MV-4-11 (cell line): ENCODE results near the gene NUAK2.

Experiments used
- DNase-seq: peaks from one replicate; lab custom pipeline; 2025; lab: John Stamatoyannopoulos, UW

Gene NUAK2

GRCh38 chr1:205346956-205347574 lies 25.5 kb upstream of the NUAK2 start:
- DNase-seq, result no peak

DNA sequence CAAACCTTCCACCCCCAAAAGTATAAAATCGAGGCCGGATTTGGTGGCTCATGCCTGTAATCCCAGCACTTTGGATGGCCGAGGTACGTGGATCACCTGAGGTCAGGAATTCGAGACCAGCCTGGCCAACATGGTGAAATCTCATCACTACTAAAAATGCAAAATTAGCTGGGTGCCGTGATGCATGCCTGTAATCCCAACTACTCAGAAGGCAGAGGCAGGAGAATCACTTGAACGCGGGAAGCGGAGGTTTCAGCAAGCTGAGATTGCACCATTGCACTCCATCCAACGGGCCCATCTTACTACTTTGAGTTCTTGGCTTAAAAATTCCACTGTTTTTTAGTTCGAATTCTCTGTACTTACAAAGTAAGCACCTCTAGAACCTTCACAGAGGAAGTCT lies 24.2 kb upstream of the NUAK2 start:
- no peak for DNase-seq

DNA sequence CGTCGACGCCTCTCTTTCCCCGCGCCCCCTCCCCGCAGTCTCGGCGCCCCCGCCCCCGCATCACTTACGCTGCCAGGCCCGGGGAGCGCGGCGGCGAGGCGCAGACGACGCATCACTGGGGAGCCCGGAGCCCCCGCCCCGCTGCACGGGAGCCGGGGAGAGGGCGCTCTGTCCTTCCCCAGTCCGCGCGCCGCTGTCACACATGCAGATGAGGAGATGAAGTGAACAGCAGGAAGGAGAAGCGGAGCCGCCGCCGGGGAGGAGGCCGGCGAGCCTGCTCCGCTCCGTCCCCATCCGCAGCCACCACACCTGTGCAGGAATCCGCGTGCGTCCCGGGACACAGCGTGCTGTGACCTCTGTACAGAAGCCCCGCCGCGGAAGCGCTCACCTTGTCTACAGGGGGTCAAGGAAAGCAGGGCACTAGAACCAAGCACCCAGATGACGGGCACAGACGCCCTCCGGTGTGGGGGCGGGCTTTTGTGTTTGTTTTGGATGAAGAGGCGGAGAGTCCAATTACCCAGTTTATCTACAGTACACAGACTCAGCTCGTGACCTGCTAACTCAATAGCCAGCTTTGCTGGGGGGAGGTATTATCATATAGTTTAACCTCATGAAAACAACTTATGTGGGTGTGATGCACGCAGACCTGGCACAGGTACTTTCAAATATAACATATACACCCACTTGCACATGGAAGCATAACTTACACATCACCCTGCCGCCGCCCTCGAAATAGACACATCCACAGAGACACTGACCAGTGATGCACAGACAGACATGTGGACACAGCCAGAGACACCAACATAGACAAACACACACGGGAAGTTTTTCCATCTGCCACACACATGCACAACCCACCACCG lies 22.8 kb upstream of the NUAK2 start:
- no peak for DNase-seq

GRCh38 chr1:205343431-205344065 lies 22.0 kb upstream of the NUAK2 start:
- no peak for DNase-seq

DNA sequence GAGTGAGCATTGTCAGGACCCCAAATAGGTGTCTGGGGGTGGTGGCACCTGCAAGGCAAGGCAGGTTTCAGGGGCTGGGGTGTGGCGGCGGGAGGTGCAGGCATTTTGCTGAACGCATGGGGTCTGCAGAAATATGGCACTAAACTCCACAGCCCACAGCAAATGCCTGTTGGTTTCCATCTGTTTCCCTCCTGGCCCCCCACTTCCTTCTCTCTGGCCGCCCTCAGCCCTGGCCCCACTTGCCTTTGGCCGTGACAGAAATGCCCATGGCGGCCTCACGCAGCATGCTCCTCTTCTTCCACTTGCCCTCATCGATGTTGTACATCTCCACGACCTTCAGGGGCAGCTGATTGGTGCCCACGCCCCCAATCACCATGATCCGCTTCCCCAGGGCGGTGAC lies 21.4 kb upstream of the NUAK2 start:
- no peak for DNase-seq

- DNase-seq, result no peak
Measured at GRCh38 chr1:205340676-205341075, 19.1 kb upstream of the NUAK2 start.

- DNase-seq, result no peak
Measured at GRCh38 chr1:205339717-205340116, 18.2 kb upstream of the NUAK2 start.

DNA sequence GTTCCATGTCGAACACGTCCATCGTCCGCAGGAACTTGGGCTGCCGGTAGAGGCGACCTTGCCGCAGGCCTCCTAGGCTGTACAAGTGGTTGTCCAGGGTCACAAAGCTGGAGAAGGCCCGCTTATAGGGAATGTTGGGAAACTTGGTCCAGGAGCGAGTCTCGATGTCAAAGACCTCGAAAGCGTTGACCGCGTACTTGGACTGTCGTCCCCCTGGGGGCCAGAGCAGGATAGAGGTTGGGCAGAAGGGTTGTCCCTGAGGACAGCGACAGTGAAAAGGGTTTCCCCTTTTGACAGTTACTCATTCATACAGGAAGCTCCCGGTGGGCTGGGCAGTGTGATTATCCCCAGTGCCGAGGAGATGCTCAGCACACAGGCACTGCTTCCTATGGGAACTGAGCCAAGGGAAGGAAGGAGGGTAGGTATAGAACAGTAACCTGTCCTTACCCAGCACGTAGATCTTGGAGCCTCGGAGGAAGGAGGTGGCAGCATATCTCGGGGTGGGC lies 17.7 kb upstream of the NUAK2 start:
- DNase-seq, result no peak

- no peak for DNase-seq
Measured at GRCh38 chr1:205338011-205338410, 16.5 kb upstream of the NUAK2 start.

DNA sequence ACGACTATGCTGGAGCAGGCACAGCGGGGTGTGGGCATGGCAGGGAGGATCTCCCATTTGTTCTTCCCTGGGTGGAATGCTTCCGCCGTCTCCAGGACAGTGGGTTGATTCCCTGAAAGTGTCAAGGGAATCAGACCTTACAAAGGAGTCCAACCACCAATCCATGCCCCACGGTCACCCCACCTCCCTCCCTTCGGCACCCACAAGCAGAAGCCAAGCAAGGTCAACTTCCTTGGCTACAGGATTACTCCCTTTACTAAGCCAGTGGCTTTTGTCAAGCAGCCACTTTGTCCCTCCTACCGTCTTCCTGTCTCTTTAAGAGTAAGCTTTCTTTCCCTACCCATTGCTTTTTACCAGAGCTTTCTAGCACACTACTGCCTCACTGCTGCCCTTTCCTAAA lies 15.9 kb upstream of the NUAK2 start:
- DNase-seq, result no peak

DNA sequence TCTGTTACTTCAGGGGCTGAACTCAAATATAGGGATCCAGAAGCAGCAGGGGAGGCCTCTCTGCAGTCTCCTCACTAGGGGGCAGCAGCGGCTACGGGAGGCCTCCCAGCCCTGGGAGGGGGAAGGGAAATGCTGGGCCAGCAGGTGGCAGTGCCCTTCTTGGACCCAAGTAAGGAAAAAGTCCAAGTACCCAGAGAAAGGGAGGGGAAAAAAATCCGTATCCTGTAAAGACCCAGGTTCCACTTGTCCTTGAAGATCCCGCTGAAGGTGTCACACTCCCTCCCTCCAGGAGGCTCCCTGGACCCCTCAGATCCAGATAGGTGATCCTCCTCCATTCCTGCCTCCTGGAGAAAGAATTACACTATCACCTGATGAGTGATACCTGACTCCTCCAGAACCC lies 14.1 kb upstream of the NUAK2 start:
- DNase-seq, result peak; percentile 66

- DNase-seq, result no peak
Measured at GRCh38 chr1:205332015-205332791, 10.7 kb upstream of the NUAK2 start.

DNA sequence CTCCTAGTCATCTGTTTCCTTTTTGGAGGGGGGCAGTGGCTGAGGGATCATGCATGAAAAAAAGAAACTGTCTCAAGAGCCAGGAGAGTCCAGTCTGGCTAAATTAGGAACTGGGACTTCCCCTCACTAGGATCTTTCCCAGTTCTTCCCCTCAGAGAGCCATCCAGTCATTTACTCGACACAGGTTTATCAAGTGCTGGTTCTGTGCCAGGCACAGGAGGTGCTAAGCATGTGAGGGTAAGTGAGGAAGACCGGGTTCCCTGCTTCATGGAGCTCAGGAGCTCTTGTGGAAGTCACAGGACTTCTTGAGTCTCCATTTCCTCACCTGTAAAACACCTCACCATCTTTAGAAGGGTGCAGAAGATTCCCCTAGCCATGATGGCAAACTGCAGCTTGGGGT lies 8.6 kb upstream of the NUAK2 start:
- DNase-seq, result no peak

GRCh38 chr1:205329719-205330118 lies 8.2 kb upstream of the NUAK2 start:
- no peak for DNase-seq

GRCh38 chr1:205328476-205328875 lies 6.9 kb upstream of the NUAK2 start:
- DNase-seq, result no peak

DNA sequence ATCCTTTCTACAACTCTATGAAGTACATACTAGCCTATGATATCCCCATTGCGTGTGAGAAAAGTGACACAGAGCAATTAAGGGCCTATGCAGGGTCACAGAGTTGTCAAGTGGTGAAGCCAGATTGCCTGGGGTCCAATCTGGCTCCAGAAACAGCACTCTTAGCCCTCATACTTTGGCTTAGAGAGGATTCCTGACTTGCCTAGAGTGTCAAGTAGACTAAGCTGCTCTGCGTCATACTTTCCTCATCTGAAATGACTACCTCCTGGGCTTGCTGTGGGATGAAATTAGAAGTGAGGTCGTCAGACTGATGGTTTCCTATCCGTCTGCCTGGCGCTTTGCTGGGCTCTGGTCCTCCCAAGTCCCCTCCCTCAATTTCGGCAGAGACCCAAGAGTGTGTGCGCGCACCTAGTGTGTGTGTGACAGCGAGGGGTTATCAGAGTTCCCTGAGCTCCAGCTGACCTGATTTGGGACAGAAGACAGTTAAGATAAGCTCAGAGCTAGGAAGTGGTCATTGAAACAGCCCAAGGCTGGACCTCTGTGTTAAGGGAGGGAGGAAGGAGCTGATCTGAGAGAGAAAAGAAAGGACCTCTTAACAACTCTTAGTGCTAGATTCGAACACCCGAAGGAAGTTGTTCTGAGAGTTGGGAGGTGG lies 5.4 kb upstream of the NUAK2 start:
- no peak for DNase-seq

GRCh38 chr1:205325334-205325884 lies 3.9 kb upstream of the NUAK2 start:
- DNase-seq, result peak; percentile 61

DNA sequence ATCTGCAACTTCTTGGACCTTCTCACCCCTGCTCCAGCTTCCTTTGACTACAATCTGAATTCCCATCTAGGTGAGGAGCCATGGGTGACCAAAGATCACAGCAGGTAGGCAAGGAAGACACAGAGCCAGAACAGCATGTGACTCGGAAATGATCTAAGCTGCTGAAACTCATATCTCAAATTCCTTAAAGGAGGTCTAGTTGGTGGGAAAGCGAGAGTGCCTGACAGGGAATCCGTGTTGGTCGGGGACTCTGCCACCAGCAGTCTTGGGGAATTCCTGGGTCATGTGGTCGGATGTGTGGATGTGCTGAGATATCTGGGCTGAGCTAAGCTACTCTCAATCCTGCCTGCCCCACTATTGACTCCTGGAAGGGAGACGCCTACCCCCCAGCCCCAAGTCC lies 3.2 kb upstream of the NUAK2 start:
- no peak for DNase-seq

GRCh38 chr1:205323794-205324193 lies 2.2 kb upstream of the NUAK2 start:
- no peak for DNase-seq

DNA sequence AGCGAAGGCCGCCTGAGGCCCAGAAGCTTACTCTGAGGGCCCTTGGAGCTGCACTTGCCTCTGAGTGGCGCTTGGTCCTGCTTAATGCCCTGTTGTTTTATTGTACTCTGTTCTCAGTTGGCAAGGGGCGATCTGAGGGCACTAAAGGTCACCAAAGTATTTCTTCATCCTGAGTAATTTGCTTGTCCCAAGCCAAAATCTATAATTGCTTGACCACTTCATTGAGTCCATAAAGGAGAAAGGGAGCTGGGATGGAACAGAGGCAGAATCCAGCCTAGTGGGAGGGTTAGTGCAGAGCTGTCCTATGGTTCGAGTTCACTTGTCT lies 376 bp upstream of the NUAK2 start:
- DNase-seq, result no peak
